SIG-M5 (cell line): Measurements from ENCODE around the gene KRTAP10-9.
"Not testable (repeated sequence)": the region's sequence is repeated elsewhere in the genome, so short reads cannot be mapped to it uniquely, and the experiment has no call there.

Experiments used
- DNase-seq: peaks from one replicate; lab custom pipeline; 2025; lab: John Stamatoyannopoulos, UW

Gene KRTAP10-9

GRCh38 chr21:44614961-44615391 lies 11.9 kb upstream of the KRTAP10-9 start:
- DNase-seq, result no peak

- no peak for DNase-seq
These were observed 11.4 kb upstream of the KRTAP10-9 start for GRCh38 chr21:44615466-44615865.

- no peak for DNase-seq
These were observed 10.8 kb upstream of the KRTAP10-9 start for GRCh38 chr21:44615911-44616590.

- no peak for DNase-seq
These were observed 10.3 kb upstream of the KRTAP10-9 start for GRCh38 chr21:44616591-44616926.

- no peak for DNase-seq
These were observed 9.8 kb upstream of the KRTAP10-9 start for GRCh38 chr21:44617071-44617501.

GRCh38 chr21:44618504-44618903 lies 8.4 kb upstream of the KRTAP10-9 start:
- DNase-seq, result no peak

GRCh38 chr21:44618909-44619308 lies 8.0 kb upstream of the KRTAP10-9 start:
- no peak for DNase-seq

- DNase-seq, result no peak
These were observed 7.0 kb upstream of the KRTAP10-9 start for GRCh38 chr21:44619886-44620285.

- DNase-seq, result no peak
These were observed 3.3 kb upstream of the KRTAP10-9 start for GRCh38 chr21:44623575-44623974.

- no peak for DNase-seq
These were observed 1.1 kb upstream of the KRTAP10-9 start for GRCh38 chr21:44625756-44626155.

- DNase-seq, result no peak
These were observed 631 bp upstream of the KRTAP10-9 start for GRCh38 chr21:44626262-44626661.

GRCh38 chr21:44627181-44627822 lies 409 bp downstream of the KRTAP10-9 start:
- DNase-seq, result not testable (repeated sequence)

GRCh38 chr21:44627831-44628233 lies 939 bp downstream of the KRTAP10-9 start:
- DNase-seq, result not testable (repeated sequence)

GRCh38 chr21:44628707-44629391 lies 2.0 kb downstream of the KRTAP10-9 start:
- no peak for DNase-seq

GRCh38 chr21:44630440-44630839 lies 3.5 kb downstream of the KRTAP10-9 start:
- DNase-seq, result no peak

GRCh38 chr21:44632067-44632466 lies 5.2 kb downstream of the KRTAP10-9 start:
- no peak for DNase-seq

GRCh38 chr21:44636209-44637017 lies 9.5 kb downstream of the KRTAP10-9 start:
- DNase-seq, result no peak

GRCh38 chr21:44637018-44637850 lies 10.3 kb downstream of the KRTAP10-9 start, which contains the start of gene KRTAP10-10:
TSS of gene KRTAP10-10 (plus strand) at chr21:44637356. CDS start at chr21:44637418, 62 bp downstream.
- DNase-seq, result no peak

- DNase-seq, result not testable (repeated sequence)
These were observed 11.0 kb downstream of the KRTAP10-9 start for GRCh38 chr21:44637851-44638348.

- DNase-seq, result not testable (repeated sequence)
These were observed 11.8 kb downstream of the KRTAP10-9 start for GRCh38 chr21:44638506-44639330.
